Choroid plexus epithelial cell (primary cell): ENCODE measurements around the gene FRMD3.

Experiments used
- DNase-seq: peaks from one replicate; pipeline ENCODE4 v3.0.0-alpha.2; 2010; ENCODE audit warnings: low read depth
- H3K4me3 ChIP-seq: 2 replicates; pipeline ENCODE4 v1.5.1; 2011; ENCODE audit warnings: low read depth, mild to moderate bottlenecking, control low read depth, low read length, moderate library complexity
- TF ChIP-seq, protein P1 (sequence below): conservative IDR thresholded peaks from 2 replicates; pipeline ENCODE4 v1.5.1; 2011; ENCODE audit warnings: low read depth, mild to moderate bottlenecking, control low read depth, inconsistent platforms, low read length, moderate library complexity

FRMD3 gene

GRCh38 chr9:83491995-83492394 lies 46.2 kb downstream of the FRMD3 start:
- TF ChIP-seq, protein P1, sequence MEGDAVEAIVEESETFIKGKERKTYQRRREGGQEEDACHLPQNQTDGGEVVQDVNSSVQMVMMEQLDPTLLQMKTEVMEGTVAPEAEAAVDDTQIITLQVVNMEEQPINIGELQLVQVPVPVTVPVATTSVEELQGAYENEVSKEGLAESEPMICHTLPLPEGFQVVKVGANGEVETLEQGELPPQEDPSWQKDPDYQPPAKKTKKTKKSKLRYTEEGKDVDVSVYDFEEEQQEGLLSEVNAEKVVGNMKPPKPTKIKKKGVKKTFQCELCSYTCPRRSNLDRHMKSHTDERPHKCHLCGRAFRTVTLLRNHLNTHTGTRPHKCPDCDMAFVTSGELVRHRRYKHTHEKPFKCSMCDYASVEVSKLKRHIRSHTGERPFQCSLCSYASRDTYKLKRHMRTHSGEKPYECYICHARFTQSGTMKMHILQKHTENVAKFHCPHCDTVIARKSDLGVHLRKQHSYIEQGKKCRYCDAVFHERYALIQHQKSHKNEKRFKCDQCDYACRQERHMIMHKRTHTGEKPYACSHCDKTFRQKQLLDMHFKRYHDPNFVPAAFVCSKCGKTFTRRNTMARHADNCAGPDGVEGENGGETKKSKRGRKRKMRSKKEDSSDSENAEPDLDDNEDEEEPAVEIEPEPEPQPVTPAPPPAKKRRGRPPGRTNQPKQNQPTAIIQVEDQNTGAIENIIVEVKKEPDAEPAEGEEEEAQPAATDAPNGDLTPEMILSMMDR: no peak
- DNase-seq: no peak

GRCh38 chr9:83491413-83491812 lies 46.8 kb downstream of the FRMD3 start:
- no peak overlapping the region for H3K4me3 ChIP-seq
- TF ChIP-seq, protein P1: no peak
- no peak for DNase-seq

More at GRCh38 chr9:83491995-83492394, 46.2 kb downstream of the FRMD3 start:
- H3K4me3 ChIP-seq: no peak overlapping the region

DNA sequence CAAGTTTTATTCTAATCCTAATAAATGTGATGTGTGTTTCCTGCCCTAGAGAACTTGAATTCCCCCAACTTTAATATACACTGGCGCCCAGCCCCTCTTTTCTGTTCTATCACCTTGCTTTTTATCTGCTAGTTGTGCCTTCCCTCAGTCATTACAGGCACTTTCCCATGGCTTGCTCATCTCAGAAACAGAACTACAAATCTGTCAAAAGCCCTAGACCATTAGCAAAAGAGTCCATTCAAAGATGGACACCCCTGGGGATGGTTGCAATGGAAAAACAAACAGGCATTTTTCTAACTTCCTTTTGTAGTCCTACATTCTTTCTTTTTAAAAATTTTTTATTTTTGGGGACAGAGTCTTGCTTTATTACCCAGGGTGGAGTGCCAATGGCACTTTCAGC lies 48.2 kb downstream of the FRMD3 start:
- DNase-seq: no peak
- H3K4me3 ChIP-seq: no peak overlapping the region
- TF ChIP-seq, protein P1: no peak

GRCh38 chr9:83484990-83485389 lies 53.2 kb downstream of the FRMD3 start:
- TF ChIP-seq, protein P1: no peak
- no peak for DNase-seq
- H3K4me3 ChIP-seq: no peak overlapping the region

- no peak for DNase-seq
- TF ChIP-seq, protein P1: no peak
- H3K4me3 ChIP-seq: no peak overlapping the region
Measured at GRCh38 chr9:83483223-83483622, 55.0 kb downstream of the FRMD3 start.

DNA sequence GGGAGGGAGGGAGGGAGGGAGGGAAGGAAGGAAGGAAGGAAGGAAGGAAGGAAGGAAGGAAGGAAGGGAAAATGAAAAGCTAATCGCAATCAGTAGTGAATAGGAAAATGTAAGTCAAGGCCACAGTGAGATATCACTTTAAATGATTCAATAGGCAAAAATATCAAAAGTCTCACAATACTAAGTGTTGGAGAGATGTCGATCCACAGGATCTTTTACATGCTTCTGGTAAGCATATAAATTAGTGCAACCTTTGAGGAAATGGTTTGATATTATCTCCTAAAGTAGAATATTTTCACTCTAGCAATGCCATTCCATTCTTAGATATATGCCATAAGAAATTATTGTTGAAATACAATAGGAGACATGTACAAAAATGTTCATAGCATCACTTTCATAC lies 58.4 kb downstream of the FRMD3 start:
- H3K4me3 ChIP-seq: no peak overlapping the region
- TF ChIP-seq, protein P1: no peak
- no peak for DNase-seq

- peak; percentile 10 for DNase-seq
- TF ChIP-seq, protein P1: no peak
- no peak overlapping the region for H3K4me3 ChIP-seq
Measured at GRCh38 chr9:83477571-83477970, 60.6 kb downstream of the FRMD3 start.
